Activated T-helper 1 cell treated with anti-CD3 and anti-CD28 coated beads, Interleukin-12 subunit alpha, Interleukin-12 subunit beta, Interleukin-2, Interleukin-4 antibody, amounts not matched to agents 30 ng/mL and 10 ng/mL and 1 ng/mL, durations not matched to agents 14 hours and 24 hours and 36 hours (primary cell): ENCODE measurements around the gene SEMA5B. TPM values are rescaled to one million over a fixed set of nuclear protein-coding genes. Genes with fewer than 3 reads are reported as not detected.

Experiments
- DNase-seq: peaks from one replicate; pipeline ENCODE4 v3.0.0; 2021; ENCODE audit warnings: low spot score
- H3K27ac Mint-ChIP-seq: one replicate; pipeline ENCODE4 v1.8.0; 2021; ENCODE audit warnings: mild to moderate bottlenecking, mixed read lengths
- H3K27me3 Mint-ChIP-seq: one replicate; pipeline ENCODE4 v1.8.0; 2022; ENCODE audit warnings: mild to moderate bottlenecking, moderate library complexity, mixed read lengths; ENCODE audit not compliant: insufficient read depth
- H3K36me3 Mint-ChIP-seq: one replicate; pipeline ENCODE4 v1.8.0; 2021; ENCODE audit warnings: low read depth, mixed read lengths
- H3K4me1 Mint-ChIP-seq: one replicate; pipeline ENCODE4 v1.8.0; 2021; ENCODE audit warnings: low read depth, mixed read lengths
- H3K4me3 Mint-ChIP-seq: one replicate; pipeline ENCODE4 v1.8.0; 2021; ENCODE audit warnings: mild to moderate bottlenecking, moderate library complexity, mixed read lengths
- H3K9me3 Mint-ChIP-seq: one replicate; pipeline ENCODE4 v1.8.0; 2021; ENCODE audit warnings: mixed read lengths
- intact Hi-C: fragments of 100-400 bp; cut with micrococcal nuclease; formaldehyde crosslinking; loops from one replicate; pipeline ENCODE4 v1.15.1; 2024
- total RNA-seq: library from RNA; stranded (reverse); gene quantifications from 2 replicates; pipeline ENCODE4 v1.2.3, GENCODE V29; 2022

SEMA5B gene
- total RNA-seq, 1 donor from 2014 or later, result not detected

- Mint-ChIP-seq H3K27ac (no peak overlapping the region), H3K4me3 (no peak overlapping the region), H3K27me3 (peaks cover 14% of the 10 kb centered on the region)
These were observed 34.2 kb downstream of the SEMA5B start for GRCh38 chr3:122993124-122993978.

GRCh38 chr3:122992676-122993075, 34.9 kb downstream of the SEMA5B start:
- Mint-ChIP-seq H3K4me1 (no peaks in the 10 kb centered on the region), H3K9me3 (no peaks in the 10 kb centered on the region), H3K27ac (no peak overlapping the region), H3K36me3 (no peaks in the 10 kb centered on the region), H3K4me3 (no peak overlapping the region), H3K27me3 (peaks cover 19% of the 10 kb centered on the region)
- intact Hi-C loops, result no loop called here
- DNase-seq, result no peak

More at GRCh38 chr3:122993124-122993978, 34.2 kb downstream of the SEMA5B start:
- intact Hi-C loops, result no loop called here
- no peaks in the 10 kb centered on the region for H3K36me3 Mint-ChIP-seq
- H3K4me1 Mint-ChIP-seq, result no peaks in the 10 kb centered on the region
- no peaks in the 10 kb centered on the region for H3K9me3 Mint-ChIP-seq
- no peak for DNase-seq

GRCh38 chr3:122992133-122992532, 35.4 kb downstream of the SEMA5B start:
- no peaks in the 10 kb centered on the region for H3K36me3 Mint-ChIP-seq
- H3K4me3 Mint-ChIP-seq, result no peak overlapping the region
- H3K27ac Mint-ChIP-seq, result no peak overlapping the region
- H3K27me3 Mint-ChIP-seq, result peaks cover 22% of the 10 kb centered on the region
- no peaks in the 10 kb centered on the region for H3K4me1 Mint-ChIP-seq
- no peak for DNase-seq
- H3K9me3 Mint-ChIP-seq, result no peaks in the 10 kb centered on the region
- intact Hi-C loops, result no loop called here

GRCh38 chr3:122991236-122991985, 36.2 kb downstream of the SEMA5B start:
- Mint-ChIP-seq H3K9me3 (no peaks in the 10 kb centered on the region), H3K4me3 (no peak overlapping the region), H3K27ac (no peak overlapping the region), H3K4me1 (no peaks in the 10 kb centered on the region), H3K27me3 (peaks cover 28% of the 10 kb centered on the region), H3K36me3 (no peaks in the 10 kb centered on the region)
- no peak for DNase-seq
- intact Hi-C loops, result no loop called here

GRCh38 chr3:122989856-122990575, 37.5 kb downstream of the SEMA5B start:
- Mint-ChIP-seq H3K9me3 (no peaks in the 10 kb centered on the region), H3K4me3 (no peak overlapping the region), H3K27ac (no peak overlapping the region), H3K4me1 (no peaks in the 10 kb centered on the region), H3K27me3 (peaks cover 33% of the 10 kb centered on the region), H3K36me3 (no peaks in the 10 kb centered on the region)
- DNase-seq, result no peak
- intact Hi-C loops, result no loop called here

GRCh38 chr3:122988508-122988907, 39.1 kb downstream of the SEMA5B start:
- no peak for DNase-seq
- intact Hi-C loops, result no loop called here
- Mint-ChIP-seq H3K9me3 (no peaks in the 10 kb centered on the region), H3K27me3 (peaks cover 37% of the 10 kb centered on the region), H3K36me3 (no peaks in the 10 kb centered on the region), H3K4me3 (no peak overlapping the region), H3K4me1 (no peaks in the 10 kb centered on the region), H3K27ac (no peak overlapping the region)

GRCh38 chr3:122987736-122988319, 39.7 kb downstream of the SEMA5B start:
- Mint-ChIP-seq H3K9me3 (no peaks in the 10 kb centered on the region), H3K4me3 (no peak overlapping the region), H3K27me3 (peaks cover 36% of the 10 kb centered on the region), H3K27ac (no peak overlapping the region), H3K4me1 (no peaks in the 10 kb centered on the region), H3K36me3 (no peaks in the 10 kb centered on the region)
- intact Hi-C loops, result no loop called here
- DNase-seq, result no peak

- no peak for DNase-seq
- H3K4me1 Mint-ChIP-seq, result no peaks in the 10 kb centered on the region
- H3K4me3 Mint-ChIP-seq, result no peak overlapping the region
- intact Hi-C loops, result no loop called here
- H3K27me3 Mint-ChIP-seq, result peaks cover 41% of the 10 kb centered on the region
- H3K36me3 Mint-ChIP-seq, result no peaks in the 10 kb centered on the region
- no peaks in the 10 kb centered on the region for H3K9me3 Mint-ChIP-seq
- H3K27ac Mint-ChIP-seq, result no peak overlapping the region
These were observed 40.3 kb downstream of the SEMA5B start for GRCh38 chr3:122987231-122987630.

GRCh38 chr3:122986693-122987179, 40.8 kb downstream of the SEMA5B start:
- no peaks in the 10 kb centered on the region for H3K36me3 Mint-ChIP-seq
- DNase-seq, result no peak
- intact Hi-C loops, result no loop called here
- H3K9me3 Mint-ChIP-seq, result no peaks in the 10 kb centered on the region
- peaks cover 39% of the 10 kb centered on the region for H3K27me3 Mint-ChIP-seq
- H3K4me3 Mint-ChIP-seq, result no peak overlapping the region
- H3K27ac Mint-ChIP-seq, result no peak overlapping the region
- H3K4me1 Mint-ChIP-seq, result no peaks in the 10 kb centered on the region

- DNase-seq, result no peak
- H3K27me3 Mint-ChIP-seq, result peaks cover 43% of the 10 kb centered on the region
These were observed 42.0 kb downstream of the SEMA5B start for GRCh38 chr3:122985539-122985938.

GRCh38 chr3:122984650-122985049, 42.9 kb downstream of the SEMA5B start:
- intact Hi-C loops, result no loop called here
- H3K27ac Mint-ChIP-seq, result no peak overlapping the region
- H3K9me3 Mint-ChIP-seq, result no peaks in the 10 kb centered on the region
- peaks cover 43% of the 10 kb centered on the region for H3K27me3 Mint-ChIP-seq
- no peaks in the 10 kb centered on the region for H3K36me3 Mint-ChIP-seq
- no peak for DNase-seq
- no peaks in the 10 kb centered on the region for H3K4me1 Mint-ChIP-seq
- H3K4me3 Mint-ChIP-seq, result no peak overlapping the region

More at GRCh38 chr3:122985539-122985938, 42.0 kb downstream of the SEMA5B start:
- H3K27ac Mint-ChIP-seq, result no peak overlapping the region
- no peaks in the 10 kb centered on the region for H3K36me3 Mint-ChIP-seq
- no peaks in the 10 kb centered on the region for H3K4me1 Mint-ChIP-seq
- H3K9me3 Mint-ChIP-seq, result no peaks in the 10 kb centered on the region
- no peak overlapping the region for H3K4me3 Mint-ChIP-seq
- intact Hi-C loops, result no loop called here

GRCh38 chr3:122984007-122984406, 43.6 kb downstream of the SEMA5B start:
- H3K27me3 Mint-ChIP-seq, result peaks cover 42% of the 10 kb centered on the region
- no peak overlapping the region for H3K4me3 Mint-ChIP-seq
- H3K4me1 Mint-ChIP-seq, result no peaks in the 10 kb centered on the region
- intact Hi-C loops, result no loop called here
- no peak overlapping the region for H3K27ac Mint-ChIP-seq
- DNase-seq, result no peak
- H3K9me3 Mint-ChIP-seq, result no peaks in the 10 kb centered on the region
- H3K36me3 Mint-ChIP-seq, result no peaks in the 10 kb centered on the region
